ENCODE data around the gene ABCA2. TPM values are rescaled to one million over a fixed set of nuclear protein-coding genes. Genes with fewer than 3 reads are reported as not detected.

The ABCA2 gene
- total RNA-seq, 1 donor from 2014 or later = 25.0 TPM

DNA sequence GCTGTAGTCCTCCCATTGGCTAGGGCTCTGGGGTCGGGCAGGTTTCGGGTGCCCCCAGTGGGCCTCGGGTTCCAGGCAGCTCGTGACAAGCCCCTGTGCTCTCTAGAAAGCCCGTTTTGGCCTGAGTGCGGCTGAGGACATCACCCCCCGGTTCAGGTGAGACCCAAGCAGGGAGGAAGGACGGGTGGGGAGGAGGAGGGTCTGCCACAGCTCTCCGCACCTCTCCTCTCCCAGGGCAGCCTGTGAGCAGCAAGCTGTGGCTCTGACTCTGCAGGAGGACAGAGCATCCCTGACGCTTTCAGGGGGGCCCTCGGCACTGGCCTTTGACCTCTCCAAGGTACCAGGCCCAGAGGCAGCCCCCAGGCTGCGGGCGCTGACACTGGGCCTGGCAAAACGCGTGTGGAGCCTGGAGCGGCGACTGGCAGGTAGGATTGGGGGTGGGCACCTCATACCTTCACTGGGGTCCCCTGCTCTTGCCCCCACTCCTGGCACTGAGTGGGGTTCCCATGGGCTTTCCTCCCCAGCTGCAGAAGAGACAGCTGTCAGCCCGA lies 35.1 kb downstream of the ABCA2 start:
- Mint-ChIP-seq H3K9me3 (no peaks in the 10 kb centered on the region), H3K4me1 (peaks cover 23% of the 10 kb centered on the region), H3K27me3 (peaks cover 18% of the 10 kb centered on the region), H3K36me3 (ENCODE audit: low read depth) (peaks cover 18% of the 10 kb centered on the region), H3K4me3 (peak overlapping the region; percentile 87), H3K27ac (peak overlapping the region; percentile 90)
- intact Hi-C loops (cut with micrococcal nuclease) = loop anchor here (1.0 to 2.0 kb wide), 5 partner anchors 14 to 202 kb away; partner anchors contain the start of genes FBXW5 and TMEM141
- DNase-seq = no peak

GRCh38 chr9:136991993-136992818 lies 35.8 kb downstream of the ABCA2 start, which contains the start of gene PAXX:
PAXX (plus strand) TSS chr9:136992422; CDS start chr9:136992444, 22 bp downstream.
- Mint-ChIP-seq H3K4me3 (peak within 1 kb of the TSS; percentile 87), H3K4me1 (peaks cover 19% of the 10 kb centered on the region), H3K9me3 (no peaks in the 10 kb centered on the region), H3K27me3 (peaks cover 21% of the 10 kb centered on the region), H3K27ac (peak within 1 kb of the TSS; percentile 90), H3K36me3 (ENCODE audit: low read depth) (peaks cover 18% of the 10 kb centered on the region)
- intact Hi-C loops (cut with micrococcal nuclease) = loop anchor here (1.0 to 2.0 kb wide), 5 partner anchors 13 to 201 kb away; partner anchors contain the start of genes FBXW5 and TMEM141
- peak; percentile 99 for DNase-seq

GRCh38 chr9:136990242-136990911 lies 37.7 kb downstream of the ABCA2 start:
- no peak for DNase-seq
- Mint-ChIP-seq H3K27me3 (peaks cover 29% of the 10 kb centered on the region), H3K27ac (peak overlapping the region; percentile 23), H3K36me3 (ENCODE audit: low read depth) (peaks cover 16% of the 10 kb centered on the region), H3K9me3 (no peaks in the 10 kb centered on the region), H3K4me1 (peaks cover 14% of the 10 kb centered on the region), H3K4me3 (peak overlapping the region; percentile 87)
- intact Hi-C loops (cut with micrococcal nuclease) = no loop called here

- intact Hi-C loops (cut with micrococcal nuclease) = no loop called here
- H3K4me1 Mint-ChIP-seq = peaks cover 13% of the 10 kb centered on the region
- peaks cover 37% of the 10 kb centered on the region for H3K27me3 Mint-ChIP-seq
- peaks cover 12% of the 10 kb centered on the region for H3K36me3 Mint-ChIP-seq (ENCODE audit: low read depth)
- H3K27ac Mint-ChIP-seq = no peak overlapping the region
- H3K9me3 Mint-ChIP-seq = no peaks in the 10 kb centered on the region
- no peak overlapping the region for H3K4me3 Mint-ChIP-seq
- DNase-seq = no peak
Measured at GRCh38 chr9:136988872-136989271, 39.2 kb downstream of the ABCA2 start.

- Mint-ChIP-seq H3K27me3 (peaks cover 40% of the 10 kb centered on the region), H3K36me3 (ENCODE audit: low read depth) (no peaks in the 10 kb centered on the region), H3K9me3 (no peaks in the 10 kb centered on the region), H3K27ac (no peak overlapping the region), H3K4me1 (peaks cover 2% of the 10 kb centered on the region), H3K4me3 (no peak overlapping the region)
- DNase-seq = no peak
- intact Hi-C loops (cut with micrococcal nuclease) = no loop called here
Measured at GRCh38 chr9:136985853-136986252, 42.2 kb downstream of the ABCA2 start.

GRCh38 chr9:136985027-136985602 lies 42.9 kb downstream of the ABCA2 start:
- Mint-ChIP-seq H3K4me3 (no peak overlapping the region), H3K4me1 (no peaks in the 10 kb centered on the region), H3K9me3 (no peaks in the 10 kb centered on the region), H3K27ac (no peak overlapping the region), H3K27me3 (peaks cover 36% of the 10 kb centered on the region), H3K36me3 (ENCODE audit: low read depth) (no peaks in the 10 kb centered on the region)
- DNase-seq = no peak
- intact Hi-C loops (cut with micrococcal nuclease) = no loop called here

DNA sequence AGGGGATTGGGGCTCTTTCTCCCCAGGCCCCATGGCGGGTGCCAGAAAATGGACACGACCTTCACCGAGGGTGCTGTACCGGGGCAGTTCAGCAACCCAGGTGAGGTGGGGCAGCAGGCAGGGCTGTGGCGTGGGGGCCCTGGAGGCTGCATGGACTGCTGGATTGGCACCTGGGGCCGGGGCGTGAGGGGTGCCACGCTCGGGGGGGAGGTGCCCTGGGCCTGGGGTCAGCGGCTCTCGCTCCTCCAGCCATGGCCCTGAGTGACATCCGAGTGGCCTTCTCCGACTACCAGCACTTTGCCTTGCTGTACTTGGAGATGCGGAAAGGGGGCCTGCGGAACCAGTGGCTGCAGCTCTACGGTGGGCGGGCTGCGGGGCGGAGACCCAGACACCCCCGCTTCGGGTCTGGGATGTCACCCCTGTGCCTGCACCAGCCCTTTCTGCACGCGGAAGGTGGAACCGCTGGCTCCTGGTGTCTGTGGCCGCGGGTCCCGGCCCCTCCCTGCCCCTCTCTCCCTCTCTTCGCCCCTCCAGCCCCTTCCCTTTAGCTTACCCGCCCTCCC lies 43.5 kb downstream of the ABCA2 start:
- Mint-ChIP-seq H3K36me3 (ENCODE audit: low read depth) (no peaks in the 10 kb centered on the region), H3K4me1 (no peaks in the 10 kb centered on the region), H3K27ac (no peak overlapping the region), H3K4me3 (no peak overlapping the region), H3K9me3 (no peaks in the 10 kb centered on the region), H3K27me3 (peaks cover 30% of the 10 kb centered on the region)
- no peak for DNase-seq
- intact Hi-C loops (cut with micrococcal nuclease) = no loop called here

DNA sequence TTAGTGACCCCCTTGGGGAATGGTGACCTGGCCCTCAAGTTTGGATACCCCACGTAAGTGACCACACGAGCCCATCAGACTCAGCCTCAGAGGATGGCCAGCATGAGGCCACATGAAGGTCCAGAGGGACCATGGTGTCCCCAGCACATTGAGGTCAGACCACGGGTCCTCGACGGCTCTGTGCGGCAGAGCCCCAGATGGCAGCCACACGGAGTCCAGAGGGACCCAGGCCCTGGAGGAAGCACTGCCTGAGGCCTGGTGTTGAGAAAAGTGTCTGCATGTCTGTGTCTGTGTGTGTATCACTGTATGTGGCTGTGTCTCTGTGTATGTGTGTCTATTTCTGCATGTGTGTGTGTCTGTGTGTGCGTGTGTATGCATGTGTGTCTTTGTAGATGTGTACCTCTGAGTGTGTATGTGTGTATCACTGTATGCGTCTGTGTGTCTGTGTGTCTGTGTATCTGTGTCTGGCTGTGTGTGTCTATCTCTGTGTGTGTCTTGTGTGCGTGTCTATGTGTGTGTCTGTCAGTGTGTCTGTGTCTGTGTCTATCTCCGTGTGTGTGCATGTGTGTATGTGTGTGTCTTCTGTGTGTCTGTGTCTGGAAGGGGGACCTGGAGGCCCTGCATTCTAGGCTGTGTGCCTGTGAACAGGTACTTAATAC lies 44.3 kb downstream of the ABCA2 start:
- intact Hi-C loops (cut with micrococcal nuclease) = no loop called here
- no peaks in the 10 kb centered on the region for H3K36me3 Mint-ChIP-seq (ENCODE audit: low read depth)
- no peaks in the 10 kb centered on the region for H3K4me1 Mint-ChIP-seq
- no peak overlapping the region for H3K4me3 Mint-ChIP-seq
- H3K27me3 Mint-ChIP-seq = peaks cover 28% of the 10 kb centered on the region
- no peaks in the 10 kb centered on the region for H3K9me3 Mint-ChIP-seq
- DNase-seq = no peak
- H3K27ac Mint-ChIP-seq = no peak overlapping the region

- H3K27ac Mint-ChIP-seq = no peak overlapping the region
- no peak overlapping the region for H3K4me3 Mint-ChIP-seq
- H3K9me3 Mint-ChIP-seq = no peaks in the 10 kb centered on the region
- H3K36me3 Mint-ChIP-seq (ENCODE audit: low read depth) = no peaks in the 10 kb centered on the region
- no peaks in the 10 kb centered on the region for H3K4me1 Mint-ChIP-seq
- peaks cover 24% of the 10 kb centered on the region for H3K27me3 Mint-ChIP-seq
- DNase-seq = no peak
- intact Hi-C loops (cut with micrococcal nuclease) = no loop called here
Measured at GRCh38 chr9:136983167-136983566, 44.9 kb downstream of the ABCA2 start.

- Mint-ChIP-seq H3K4me3 (no peak within 1 kb of the TSS), H3K27me3 (peaks cover 21% of the 10 kb centered on the region), H3K36me3 (ENCODE audit: low read depth) (no peaks in the 10 kb centered on the region), H3K4me1 (no peaks in the 10 kb centered on the region), H3K9me3 (no peaks in the 10 kb centered on the region), H3K27ac (no peak within 1 kb of the TSS)
- intact Hi-C loops (cut with micrococcal nuclease) = no loop called here
- DNase-seq = no peak
Measured at GRCh38 chr9:136982232-136983051, 45.6 kb downstream of the ABCA2 start, which contains the start of gene LCNL1. LCNL1 (plus strand) TSS chr9:136982993; CDS start chr9:136983587, 594 bp downstream.

DNA sequence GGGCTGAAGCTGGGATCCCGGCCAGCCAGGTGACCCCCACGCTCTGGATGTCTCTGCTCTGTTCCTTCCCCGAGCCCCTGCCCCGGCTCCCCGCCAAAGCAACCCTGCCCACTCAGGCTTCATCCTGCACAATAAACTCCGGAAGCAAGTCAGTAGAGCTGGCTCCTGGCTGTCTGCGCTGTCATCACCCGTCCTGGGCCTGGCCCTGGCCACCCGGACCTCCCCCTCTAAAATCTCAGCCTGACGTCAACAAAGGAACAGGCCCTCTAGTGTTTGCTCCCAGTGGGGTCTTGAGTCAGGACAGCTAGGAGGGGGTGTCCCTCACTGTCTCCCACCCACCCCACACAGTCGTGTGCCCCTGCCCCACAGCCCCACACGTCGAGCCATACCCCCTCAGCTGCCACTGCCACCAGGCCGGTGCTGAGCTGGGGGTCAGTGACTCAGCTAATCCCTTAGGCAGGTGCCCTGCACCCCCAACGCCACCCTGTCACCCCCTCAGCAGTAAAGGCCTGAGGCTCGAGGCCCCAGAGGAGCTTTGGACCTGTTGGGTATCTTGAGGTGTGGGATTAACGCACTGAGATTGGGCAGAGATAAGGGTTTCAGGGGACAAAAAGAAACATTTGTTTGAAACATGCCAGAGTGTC lies 46.3 kb downstream of the ABCA2 start:
- no peak for DNase-seq
- Mint-ChIP-seq H3K36me3 (ENCODE audit: low read depth) (no peaks in the 10 kb centered on the region), H3K9me3 (no peaks in the 10 kb centered on the region), H3K4me3 (no peak overlapping the region), H3K27ac (no peak overlapping the region), H3K4me1 (no peaks in the 10 kb centered on the region), H3K27me3 (peaks cover 19% of the 10 kb centered on the region)
- intact Hi-C loops (cut with micrococcal nuclease) = no loop called here

All from activated CD4-positive, alpha-beta T cell treated with anti-CD3 and anti-CD28 coated beads, Interleukin-2, amount 10 ng/mL, durations not matched to agents 24 days and 14 days (primary cell).